Small intestine (tissue), 16 donors: ENCODE data around the gene NLGN4Y. TPM values are rescaled to one million over a fixed set of nuclear protein-coding genes. Genes with fewer than 3 reads are reported as not detected.

Experiments used
- DNase-seq, 2 donors: peaks; one replicate each; pipeline versions ENCODE4 v3.0.0 to v3.0.0-alpha.2; 2013
- FAIRE-seq: peaks from 2 replicates; lab custom pipeline; 2012; peaks lifted over from hg19 to GRCh38; lab: Jason Lieb, UNC
- H3K27ac ChIP-seq, 3 donors: one replicate each; pipeline ENCODE4 v1.5.1; 2013; ENCODE audit warnings: low read length in 2 of 3, mild to moderate bottlenecking in 2 of 3, control low read depth in 1 of 3, inconsistent platforms in 1 of 3, low read depth in 1 of 3, moderate library complexity in 1 of 3
- H3K27me3 ChIP-seq, 3 donors: one replicate each; pipeline ENCODE4 v1.6.1; 2013; ENCODE audit warnings: low read length in 3 of 3, inconsistent platforms in 1 of 3; ENCODE audit not compliant: control insufficient read depth in 3 of 3, insufficient read depth in 3 of 3
- H3K36me3 ChIP-seq, 3 donors: one replicate each; pipeline ENCODE4 v1.6.1; 2013; ENCODE audit warnings: low read length in 3 of 3, inconsistent platforms in 1 of 3, low read depth in 1 of 3, mild to moderate bottlenecking in 1 of 3, moderate library complexity in 1 of 3; ENCODE audit not compliant: control insufficient read depth in 3 of 3, insufficient read depth in 2 of 3
- H3K4me1 ChIP-seq, 3 donors: one replicate each; pipeline ENCODE4 v1.6.1; 2013; ENCODE audit warnings: low read length in 2 of 3, inconsistent platforms in 1 of 3, low read depth in 1 of 3, mild to moderate bottlenecking in 1 of 3, moderate library complexity in 1 of 3; ENCODE audit not compliant: control insufficient read depth in 3 of 3, insufficient read depth in 2 of 3
- H3K4me3 ChIP-seq, 3 donors: one replicate each; pipeline ENCODE4 v1.5.1; 2013; ENCODE audit warnings: low read length in 3 of 3, control low read depth in 1 of 3, inconsistent platforms in 1 of 3, low read depth in 1 of 3, mild to moderate bottlenecking in 1 of 3, moderate library complexity in 1 of 3
- H3K9me3 ChIP-seq, 2 donors: one replicate each; pipeline ENCODE4 v1.6.1; 2013; ENCODE audit warnings: low read depth in 1 of 2, low read length in 1 of 2; ENCODE audit not compliant: control insufficient read depth in 2 of 2, insufficient read depth in 1 of 2
- WGBS, 3 donors: extraction: QIAGEN DNeasy Blood & Tissue Kit; methylation state at CpG; one replicate each; pipeline ENCODE4 v1.1.7; 2013; 5-methylcytosine and 5-hydroxymethylcytosine counted together
- long read RNA-seq, 10 donors: transcript quantifications; one replicate each; lab custom pipeline, GENCODE V29; 2026
- polyA plus RNA-seq, 4 donors: library from polyadenylated mRNA; stranded (reverse) in 3 of 4; unstranded in 1 of 4; fragments of 200-250 nt in 3 of 4; fragments of 120-200 nt in 1 of 4; gene quantifications; one replicate each; pipeline versions ENCODE4 v1.2.1 to v1.2.3, GENCODE V29; 2013
- donor health status: healthy with polysubstance abuse.
- donor health status: control.
- donor health status: control.
- donor health status: Bipolar disorder and iron deficiency.
- donor health status: healthy.

Gene NLGN4Y
- 1 to 10 TPM in 2 of 4 donors, not detected in 2; 2.0 to 6.7 TPM for polyA plus RNA-seq
- long read RNA-seq, donor 1, result 0 reads
- long read RNA-seq, donor 2, result 0 reads
- long read RNA-seq, donor 3, result 0 reads
- long read RNA-seq, donor 4, result 0 reads
- long read RNA-seq, donor 5, result 0 reads
- long read RNA-seq, donor 6, result 0 reads
- long read RNA-seq, donor 7, result 0 reads
- long read RNA-seq, donor 8, result 0 reads
- long read RNA-seq, donor 9, result 0 reads
- long read RNA-seq, donor 10, result 0 reads

- H3K9me3 ChIP-seq, result no peaks in the 10 kb centered on the region
- H3K4me3 ChIP-seq, result peak within 1 kb of the TSS in 2 of 3 donors; percentile 45 to 57
- DNase-seq (peak; percentile 4 to 64), FAIRE-seq (no peak)
- no peaks in the 10 kb centered on the region for H3K36me3 ChIP-seq
- H3K4me1 ChIP-seq, result no peaks in the 10 kb centered on the region
- H3K27ac ChIP-seq, result peak within 1 kb of the TSS in 2 of 3 donors; percentile 33 to 54
- H3K27me3 ChIP-seq, result peaks cover 0 to 16% (median 0%) of the 10 kb centered on the region in 3 donors
- 2% methylated on average over 26 to 65 of the region's 65 CpGs; no CpG with 5 or more reads in 1 of the 3 donors for whole genome bisulfite sequencing, 3 donors
Measured at GRCh38 chrY:14524272-14525231, at the start of gene NLGN4Y. Gene NLGN4Y, plus strand, starts transcription at chrY:14524529. Its CDS starts 97,591 bp downstream, at chrY:14622120.

- H3K36me3 ChIP-seq, result no peaks in the 10 kb centered on the region
- no peaks in the 10 kb centered on the region for H3K4me1 ChIP-seq
- DNase-seq, result no peak
- FAIRE-seq, result no peak
- H3K27me3 ChIP-seq, result no peaks in the 10 kb centered on the region
- H3K9me3 ChIP-seq, result no peaks in the 10 kb centered on the region
- no peak overlapping the region for H3K4me3 ChIP-seq
- H3K27ac ChIP-seq, result no peak overlapping the region
Measured at GRCh38 chrY:14485935-14486334, 38.4 kb upstream of the NLGN4Y start.

GRCh38 chrY:14490226-14490625, 34.1 kb upstream of the NLGN4Y start:
- FAIRE-seq (peak; percentile 33), DNase-seq (no peak)
- H3K27ac ChIP-seq, result no peak overlapping the region
- H3K4me3 ChIP-seq, result no peak overlapping the region
- no peaks in the 10 kb centered on the region for H3K36me3 ChIP-seq
- no peaks in the 10 kb centered on the region for H3K27me3 ChIP-seq
- whole genome bisulfite sequencing, 3 donors, result 15 to 66% methylated on average over 1 of the region's 1 CpG; no CpG with 5 or more reads in 1 of the 3 donors
- no peaks in the 10 kb centered on the region for H3K9me3 ChIP-seq
- H3K4me1 ChIP-seq, result no peaks in the 10 kb centered on the region

GRCh38 chrY:14498071-14498470, 26.3 kb upstream of the NLGN4Y start:
- Histone ChIP-seq H3K4me3 (no peak overlapping the region), H3K27me3 (no peaks in the 10 kb centered on the region), H3K36me3 (no peaks in the 10 kb centered on the region), H3K27ac (no peak overlapping the region), H3K4me1 (no peaks in the 10 kb centered on the region), H3K9me3 (no peaks in the 10 kb centered on the region)
- FAIRE-seq (no peak), DNase-seq (no peak)
- WGBS, 3 donors, result 67 to 84% methylated on average over 2 of the region's 2 CpGs; no CpG with 5 or more reads in 1 of the 3 donors

- Histone ChIP-seq H3K36me3 (no peaks in the 10 kb centered on the region), H3K27ac (no peak overlapping the region), H3K9me3 (no peaks in the 10 kb centered on the region), H3K4me3 (no peak overlapping the region), H3K27me3 (no peaks in the 10 kb centered on the region), H3K4me1 (no peaks in the 10 kb centered on the region)
- WGBS, 3 donors, result 100% methylated on average over 2 of the region's 2 CpGs; no CpG with 5 or more reads in 1 of the 3 donors
- FAIRE-seq (peak; percentile 93), DNase-seq (no peak)
Measured at GRCh38 chrY:14504592-14504991, 19.7 kb upstream of the NLGN4Y start.

GRCh38 chrY:14522379-14522950, 1.9 kb upstream of the NLGN4Y start:
- FAIRE-seq (no peak), DNase-seq (peak in 1 of 2 donors; percentile 1)
- no peaks in the 10 kb centered on the region for H3K9me3 ChIP-seq
- no peak overlapping the region for H3K27ac ChIP-seq
- no peaks in the 10 kb centered on the region for H3K4me1 ChIP-seq
- H3K4me3 ChIP-seq, result no peak overlapping the region
- no peaks in the 10 kb centered on the region for H3K36me3 ChIP-seq
- WGBS, 3 donors, result 7% methylated on average over 13 to 14 of the region's 14 CpGs; no CpG with 5 or more reads in 1 of the 3 donors
- H3K27me3 ChIP-seq, result peaks cover 0 to 16% (median 0%) of the 10 kb centered on the region in 3 donors

GRCh38 chrY:14523491-14524271, 648 bp upstream of the NLGN4Y start:
- Histone ChIP-seq H3K36me3 (no peaks in the 10 kb centered on the region), H3K9me3 (no peaks in the 10 kb centered on the region), H3K4me1 (no peaks in the 10 kb centered on the region), H3K4me3 (peak overlapping the region in 1 of 3 donors; percentile 57), H3K27ac (no peak overlapping the region), H3K27me3 (peaks cover 0 to 16% (median 0%) of the 10 kb centered on the region in 3 donors)
- FAIRE-seq (no peak), DNase-seq (peak in 1 of 2 donors; percentile 19)
- WGBS, 3 donors, result 2 to 4% methylated on average over 21 to 31 of the region's 31 CpGs; no CpG with 5 or more reads in 1 of the 3 donors
